Left kidney (tissue), 2 donors: ENCODE results near the gene SOX18. TPM values are rescaled to one million over a fixed set of nuclear protein-coding genes. Genes with fewer than 3 reads are reported as not detected.

Source experiments
- DNase-seq: peaks from one replicate; pipeline ENCODE4 v3.0.0-alpha.2; 2013
- polyA plus RNA-seq: library from polyadenylated mRNA; unstranded; fragments of 120-200 nt; gene quantifications from one replicate; pipeline ENCODE4 v1.2.1, GENCODE V29; 2013; ENCODE audit not compliant: insufficient read length

The SOX18 gene
- polyA plus RNA-seq, 1 donor: 4.5 TPM

- DNase-seq: no peak
Observed at GRCh38 chr20:64052987-64053840, 3.8 kb upstream of the SOX18 start.

- no peak for DNase-seq
Observed at GRCh38 chr20:64052326-64052722, 2.9 kb upstream of the SOX18 start.

GRCh38 chr20:64051561-64052325, 2.3 kb upstream of the SOX18 start:
- DNase-seq: no peak

GRCh38 chr20:64051033-64051452, 1.6 kb upstream of the SOX18 start:
- no peak for DNase-seq

DNA sequence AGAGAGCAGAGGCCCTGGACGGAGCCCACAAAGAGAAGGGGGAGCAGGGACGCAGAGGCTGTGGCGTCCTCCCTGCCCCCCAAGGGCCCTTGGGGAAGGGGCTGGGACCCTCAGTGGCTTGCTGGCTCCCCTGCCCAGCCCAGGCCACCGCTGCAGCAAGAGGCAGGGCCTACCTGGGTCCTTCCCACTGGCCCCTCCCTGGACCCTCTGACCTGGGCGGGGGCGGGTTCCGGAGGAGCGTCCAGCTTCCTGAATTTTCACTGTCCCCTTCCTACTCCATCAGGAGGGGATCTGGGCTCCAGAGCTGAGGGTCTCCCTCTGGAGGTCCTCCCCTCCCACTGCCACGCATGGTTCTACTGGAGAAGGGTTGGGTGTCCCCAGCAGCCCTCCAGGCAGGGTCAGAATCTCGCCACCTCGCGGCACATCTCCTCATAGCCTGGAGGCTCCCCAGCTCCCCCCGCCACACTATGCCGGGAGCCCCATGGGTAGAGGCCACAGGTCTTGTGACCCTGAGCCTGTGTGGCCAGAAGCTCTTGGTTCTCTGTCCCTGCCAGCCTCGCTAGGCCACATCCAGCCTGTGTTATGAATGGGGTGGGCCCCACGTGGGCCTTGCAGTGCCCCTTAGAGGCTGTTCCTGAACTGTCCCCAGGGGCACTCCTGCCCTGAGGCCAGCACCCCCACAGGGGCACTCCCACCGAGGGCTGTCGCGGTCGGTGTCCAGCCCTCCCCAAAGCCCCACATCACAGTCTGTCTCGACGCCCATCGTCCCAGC, 1.0 kb upstream of the SOX18 start:
- no peak for DNase-seq

GRCh38 chr20:64049878-64050260, 430 bp upstream of the SOX18 start:
- DNase-seq: no peak

- no peak for DNase-seq
Observed at GRCh38 chr20:64048402-64049044, 916 bp downstream of the SOX18 start.

DNA sequence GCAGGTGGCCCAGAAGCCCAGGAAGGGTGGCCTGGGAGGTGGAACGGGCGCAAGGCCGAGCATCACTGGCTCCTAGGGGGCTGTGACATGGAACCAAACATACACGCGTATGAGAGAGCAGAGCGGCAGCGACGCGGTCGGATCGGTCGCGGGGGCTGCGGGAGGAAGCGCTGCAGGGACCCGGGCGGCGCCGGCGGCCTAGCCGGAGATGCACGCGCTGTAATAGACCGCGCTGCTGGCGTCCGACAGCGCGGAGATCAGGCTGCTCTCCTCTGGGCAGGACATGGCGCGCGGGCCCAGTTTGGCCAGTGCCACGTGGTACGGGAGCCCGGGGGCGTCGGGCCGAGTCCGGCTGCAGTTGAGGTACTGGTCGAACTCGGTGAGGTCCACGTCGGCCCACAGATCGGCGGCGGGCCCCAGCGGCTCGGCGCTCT, 1.5 kb downstream of the SOX18 start:
- DNase-seq: no peak

DNA sequence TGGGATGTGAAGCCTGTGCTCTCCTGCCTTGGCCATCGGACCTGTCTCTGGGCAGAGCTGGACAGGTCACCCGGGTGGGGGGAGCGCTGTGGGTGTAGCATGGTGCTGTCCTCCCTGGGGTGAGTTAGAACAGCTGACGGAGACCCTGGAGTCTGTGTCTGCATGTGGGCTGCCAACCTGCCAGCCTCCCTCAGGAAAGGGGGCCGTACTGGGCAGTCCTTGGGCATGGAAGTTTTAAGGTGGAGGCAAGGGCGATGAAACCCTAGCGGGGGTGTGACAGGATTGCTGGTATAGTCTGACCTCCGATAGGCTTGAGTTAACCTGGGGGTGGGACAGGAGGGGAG, 2.4 kb downstream of the SOX18 start:
- no peak for DNase-seq

- no peak for DNase-seq
Observed at GRCh38 chr20:64045346-64046011, 4.0 kb downstream of the SOX18 start.

GRCh38 chr20:64044484-64045247, 4.8 kb downstream of the SOX18 start:
- no peak for DNase-seq

DNA sequence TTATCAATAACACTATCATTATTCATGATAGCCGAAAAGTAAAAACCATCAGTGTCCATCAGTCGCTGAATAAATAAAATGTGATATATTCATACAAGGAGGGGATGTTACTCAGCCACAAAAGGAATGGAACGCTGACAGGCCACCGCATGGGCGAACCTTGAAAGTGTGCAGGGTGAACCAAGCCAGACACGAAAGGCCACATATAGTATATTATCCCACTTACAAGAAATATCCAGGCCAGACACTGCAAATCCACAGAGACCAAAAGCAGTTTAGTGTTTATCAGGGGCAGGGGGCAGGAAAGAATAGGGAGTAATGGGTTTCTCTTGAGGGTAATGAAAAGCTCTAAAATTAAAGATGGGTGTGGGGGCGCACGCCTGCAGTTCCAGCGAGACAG, 5.7 kb downstream of the SOX18 start:
- no peak for DNase-seq

GRCh38 chr20:64042054-64042781, 7.2 kb downstream of the SOX18 start:
- no peak for DNase-seq

- DNase-seq: no peak
Observed at GRCh38 chr20:64041781-64042053, 7.7 kb downstream of the SOX18 start.

DNA sequence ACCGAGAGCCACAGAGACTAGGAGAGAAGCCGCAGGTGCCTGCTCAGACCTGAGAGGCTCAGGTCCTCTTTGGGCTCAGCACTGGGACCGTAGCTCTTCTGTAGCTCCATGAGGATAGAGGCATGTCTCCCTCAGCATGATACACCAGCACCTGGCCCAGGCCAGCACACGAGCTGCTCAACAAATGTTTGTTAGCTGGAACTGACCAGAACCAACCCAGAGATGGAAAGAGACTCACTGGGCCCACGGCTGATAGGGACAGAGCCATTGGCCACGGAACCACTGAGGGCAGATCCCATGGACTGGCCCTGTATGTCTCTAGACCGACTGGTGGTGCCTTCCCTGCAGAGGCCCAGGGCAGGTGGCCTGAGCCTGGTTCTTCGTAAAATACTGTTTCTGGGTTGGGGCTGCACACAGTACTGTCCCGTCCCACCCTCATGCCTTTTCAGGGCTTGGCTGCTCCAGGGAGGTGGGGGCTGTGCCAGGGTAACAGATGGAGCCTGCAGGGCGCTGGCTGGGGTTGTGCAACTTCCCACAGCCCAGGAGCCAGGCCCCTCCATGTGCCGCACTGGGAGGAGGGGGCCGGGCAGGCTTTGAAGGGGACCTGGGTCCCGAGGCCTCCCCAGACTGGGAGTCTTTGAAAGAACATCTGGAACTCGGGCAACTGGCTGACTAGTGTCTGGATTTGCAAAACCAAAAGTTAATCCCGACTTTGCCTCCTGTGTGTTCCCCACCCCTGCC, 8.2 kb downstream of the SOX18 start:
- no peak for DNase-seq

DNA sequence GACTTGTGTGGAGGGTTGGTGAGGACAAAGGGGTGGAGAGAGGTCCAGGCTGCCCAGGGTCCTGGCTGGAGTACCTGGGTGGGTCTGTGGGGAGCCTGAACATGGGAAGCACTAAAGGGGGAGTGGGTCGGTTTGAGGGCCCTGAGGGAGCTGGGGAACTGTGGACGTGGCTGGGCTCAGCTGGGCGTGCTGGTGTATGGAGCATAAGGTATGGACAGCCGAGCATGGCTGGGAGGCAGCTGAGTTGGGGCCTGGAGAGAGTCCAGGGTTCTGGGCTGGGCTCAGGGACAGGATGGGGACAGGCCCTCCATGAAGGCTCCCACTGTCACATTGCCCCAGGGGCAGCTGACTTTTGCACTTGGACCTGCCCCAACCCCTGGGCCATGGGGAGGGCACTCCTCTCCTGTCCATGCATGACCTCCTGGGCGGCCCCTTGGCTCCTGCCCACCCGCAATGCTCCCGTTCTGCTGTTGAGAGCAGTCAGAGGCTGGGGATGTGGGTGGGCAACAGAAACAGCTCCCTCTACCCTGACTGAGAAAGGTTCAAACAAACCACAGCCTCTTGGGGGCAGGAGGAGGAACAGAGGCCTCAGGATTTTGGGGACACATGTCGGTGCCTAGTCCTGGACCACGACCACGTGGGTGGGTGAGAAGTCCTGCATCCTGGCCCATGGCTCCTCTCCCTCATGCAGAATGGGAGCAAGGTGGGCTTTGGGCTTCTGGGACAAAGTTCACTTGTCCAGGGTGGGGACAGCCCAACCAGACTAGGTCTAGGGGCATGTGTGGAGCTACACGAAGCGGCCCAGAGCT, 9.0 kb downstream of the SOX18 start:
- DNase-seq: no peak

DNA sequence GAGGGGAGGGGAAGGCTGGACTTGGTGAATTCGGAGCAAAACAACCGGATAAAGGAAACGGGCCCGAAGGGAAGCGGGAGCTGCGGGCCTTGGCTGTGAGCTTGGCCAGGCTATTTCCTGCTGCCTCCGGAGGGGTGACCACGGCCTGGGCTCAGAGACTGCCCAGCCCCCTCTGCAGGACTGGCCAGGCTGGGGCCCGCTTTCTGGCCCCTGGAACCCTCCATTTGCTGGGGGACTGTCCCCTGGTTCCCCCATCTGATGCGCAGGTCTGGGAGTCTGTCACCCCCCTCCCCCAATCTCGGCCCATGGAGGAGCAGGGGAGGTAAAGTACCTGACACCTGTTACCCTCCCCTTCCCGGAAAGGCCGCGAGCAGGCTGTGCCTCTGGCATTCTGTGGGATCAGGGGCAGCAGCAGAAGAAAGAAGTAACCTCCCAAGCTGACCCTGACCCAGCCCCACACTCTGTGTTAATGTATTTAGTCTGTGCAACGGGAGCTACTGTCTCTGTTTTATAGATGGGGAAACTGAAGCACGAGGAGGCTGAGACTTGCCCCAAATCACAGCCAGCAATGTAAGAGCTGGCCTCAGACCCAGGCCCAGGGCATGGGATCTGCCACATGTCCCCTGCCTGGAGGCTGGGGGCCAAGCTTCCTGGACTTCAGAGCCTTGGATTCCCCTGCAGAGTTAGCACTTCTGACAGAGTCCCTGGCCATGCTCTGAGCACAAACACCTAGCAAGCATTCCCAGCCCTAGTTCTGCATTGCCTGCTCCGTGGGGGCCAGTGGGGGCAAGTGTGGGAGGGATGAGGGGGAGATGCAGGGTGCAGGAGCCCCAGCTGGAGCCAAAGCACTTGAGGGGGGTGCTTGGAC, 9.9 kb downstream of the SOX18 start:
- DNase-seq: no peak
